HepG2 (cell line): Measurements from ENCODE around the gene PSMG3.

ENCODE experiments used
- CREB1 ChIP-seq, 2 experiments: fragments of 450-650 bp in 1 of 2; IDR thresholded peaks; 2 replicates each; pipeline ENCODE4 v1.6.1; 2016 to 2017; ENCODE audit warnings: control low read depth in 1 of 2, mild to moderate bottlenecking in 1 of 2, missing compliant biosample characterization in 1 of 2, missing genetic modification characterization in 1 of 2
- POLR2A ChIP-seq, 2 experiments: IDR thresholded peaks; 2 replicates each; pipeline ENCODE4 v1.6.1; 2011; ENCODE audit warnings: low read depth in 2 of 2, low read length in 2 of 2, mild to moderate bottlenecking in 1 of 2, moderate library complexity in 1 of 2; ENCODE audit not compliant: insufficient read depth in 1 of 2
- ZNF3 ChIP-seq: IDR thresholded peaks from 2 replicates; pipeline ENCODE4 v1.7.0; 2017; ENCODE audit warnings: inconsistent platforms

DNA sequence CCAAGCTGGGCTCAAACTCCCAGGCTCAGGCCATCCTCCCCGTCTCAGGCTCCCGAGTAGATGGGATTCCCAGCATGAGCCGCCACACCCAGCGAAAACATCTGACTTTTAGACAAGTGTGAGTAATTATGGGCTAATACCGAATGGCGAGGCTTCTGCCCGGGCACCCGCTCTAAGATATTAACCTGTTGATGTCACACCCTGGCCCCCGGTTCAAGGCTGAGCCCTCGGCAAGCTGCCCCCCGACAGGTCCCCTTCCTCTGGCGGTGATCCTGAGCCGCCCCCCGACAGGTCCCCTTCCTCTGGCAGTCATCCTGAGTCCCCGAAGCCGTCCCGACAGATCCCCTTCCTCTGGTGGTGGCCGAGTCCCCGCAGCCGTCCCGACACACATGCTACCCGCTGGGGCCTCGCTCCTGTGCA lies 5.2 kb downstream of the PSMG3 start:
- TF ChIP-seq CREB1 (IDR thresholded peaks at IDR 0.05): no peak
- TF ChIP-seq CREB1 (CRISPR knock-in tag; IDR thresholded peaks at IDR 0.05): no peak
- TF ChIP-seq ZNF3 (CRISPR knock-in tag): no peak
- no peak for TF ChIP-seq POLR2A (IDR thresholded peaks at IDR 0.05; ENCODE audit: insufficient read depth in 1 of 2, low read depth in 2 of 2, low read length in 2 of 2)
